Activated T-cell treated with anti-CD3 and anti-CD28 coated beads for 4 hours (primary cell): Measurements from ENCODE around the gene GNAI2.
"Not testable (repeated sequence)": the region's sequence is repeated elsewhere in the genome, so short reads cannot be mapped to it uniquely, and the experiment has no call there.

ENCODE experiments used
- DNase-seq: peaks from one replicate; pipeline ENCODE4 v3.0.0-alpha.2; 2020

Gene GNAI2

GRCh38 chr3:50264964-50265485 lies 29.0 kb downstream of the GNAI2 start:
- DNase-seq = no peak

- no peak for DNase-seq
These were observed 29.6 kb downstream of the GNAI2 start for GRCh38 chr3:50265571-50265970.

GRCh38 chr3:50266017-50266416 lies 30.0 kb downstream of the GNAI2 start:
- no peak for DNase-seq

GRCh38 chr3:50266836-50267235 lies 30.8 kb downstream of the GNAI2 start:
- no peak for DNase-seq

GRCh38 chr3:50267280-50267913 lies 31.4 kb downstream of the GNAI2 start:
- DNase-seq = no peak

GRCh38 chr3:50268276-50268675 lies 32.3 kb downstream of the GNAI2 start:
- DNase-seq = no peak

- DNase-seq = no peak
These were observed 32.9 kb downstream of the GNAI2 start, which contains the start of gene SEMA3B for GRCh38 chr3:50268703-50269451. TSS of gene SEMA3B (plus strand) at chr3:50269147. CDS start at chr3:50269241, 94 bp downstream.

GRCh38 chr3:50269460-50269859 lies 33.5 kb downstream of the GNAI2 start:
- no peak for DNase-seq

GRCh38 chr3:50269977-50270413 lies 34.0 kb downstream of the GNAI2 start:
- no peak for DNase-seq

- no peak for DNase-seq
These were observed 34.6 kb downstream of the GNAI2 start for GRCh38 chr3:50270422-50271224.

- no peak for DNase-seq
These were observed 35.4 kb downstream of the GNAI2 start for GRCh38 chr3:50271314-50271936.

- not testable (repeated sequence) for DNase-seq
These were observed 36.5 kb downstream of the GNAI2 start for GRCh38 chr3:50272538-50272910.

- peak; percentile 82 for DNase-seq
These were observed 37.1 kb downstream of the GNAI2 start for GRCh38 chr3:50272911-50273688.

GRCh38 chr3:50273689-50274065 lies 37.7 kb downstream of the GNAI2 start:
- DNase-seq = no peak

- peak; percentile 70 for DNase-seq
These were observed 38.5 kb downstream of the GNAI2 start for GRCh38 chr3:50274371-50275104.

- DNase-seq = no peak
These were observed 39.4 kb downstream of the GNAI2 start for GRCh38 chr3:50275141-50275995.

- DNase-seq = no peak
These were observed 40.2 kb downstream of the GNAI2 start for GRCh38 chr3:50275996-50276761.

- no peak for DNase-seq
These were observed 40.7 kb downstream of the GNAI2 start for GRCh38 chr3:50276762-50277101.

GRCh38 chr3:50278123-50278879 lies 42.3 kb downstream of the GNAI2 start:
- DNase-seq = no peak
